Measurements from ENCODE around the gene KIF17. TPM values are rescaled to one million over a fixed set of nuclear protein-coding genes. Genes with fewer than 3 reads are reported as not detected.

Gene KIF17
- total RNA-seq, 1 experiment from 2014 or later, result 5.1 TPM

- Mint-ChIP-seq H3K4me3 (no peak overlapping the region), H3K27me3 (ENCODE audit: low read depth) (no peaks in the 10 kb centered on the region; the same call in none of the 2 replicates), H3K9me3 (no peaks in the 10 kb centered on the region), H3K36me3 (ENCODE audit: insufficient read depth in 1 of 3, low read depth in 3 of 3) (peaks cover 0 to 8% (median 2%) of the 10 kb centered on the region in 3 experiments; a peak in 3 of 7 replicates), H3K4me1 (peaks cover 3% of the 10 kb centered on the region in 2 experiments; a peak in 2 of 4 replicates), H3K27ac (no peak overlapping the region)
- Histone ChIP-seq H3K4me2 (ENCODE audit: insufficient read depth, insufficient read length, low read length) (no peak overlapping the region), H3K79me1 (ENCODE audit: insufficient read depth, low read depth, low read length, poor library complexity, severe bottlenecking) (no peaks in the 10 kb centered on the region), H2BK15ac (ENCODE audit: low read depth, low read length) (no peak overlapping the region), H3K23ac (ENCODE audit: insufficient read length, low read depth, low read length) (no peak overlapping the region), H2AK5ac (ENCODE audit: insufficient read length, low read length) (no peak overlapping the region), H2AFZ (ENCODE audit: low read length) (no peak overlapping the region), H3K4me1 (ENCODE audit: insufficient read depth, low read length) (no peaks in the 10 kb centered on the region), H3K27me3 (ENCODE audit: insufficient read depth, low read length) (no peaks in the 10 kb centered on the region), H3K27ac (ENCODE audit: insufficient read length, low read depth, low read length) (no peak overlapping the region), H3K56ac (ENCODE audit: insufficient read length, low read depth, low read length) (no peak overlapping the region), H3K23me2 (ENCODE audit: insufficient read length, low read depth, low read length, poor library complexity, severe bottlenecking) (no peaks in the 10 kb centered on the region), H4K8ac (replicated peaks; ENCODE audit: insufficient read length, low read depth, low read length) (no peak overlapping the region), H3K9ac (ENCODE audit: extremely low read depth, insufficient read length, low read length) (no peak overlapping the region), H3K79me2 (ENCODE audit: insufficient read depth, low read length) (no peaks in the 10 kb centered on the region), H3K14ac (ENCODE audit: insufficient read depth, low read length) (no peak overlapping the region), H2BK120ac (ENCODE audit: low read depth, low read length, poor library complexity, severe bottlenecking) (no peak overlapping the region), H2BK20ac (ENCODE audit: low read depth, low read length, poor library complexity, severe bottlenecking) (no peak overlapping the region), H4K20me1 (ENCODE audit: control insufficient read depth, insufficient read depth, insufficient read length) (no peaks in the 10 kb centered on the region), H3T11ph (ENCODE audit: low read length) (no peak overlapping the region), H2BK5ac (ENCODE audit: insufficient read length, low read length) (no peak overlapping the region), H3K18ac (ENCODE audit: insufficient read length, low read depth, low read length) (no peak overlapping the region), H3K4ac (ENCODE audit: low read depth, low read length) (no peak overlapping the region), H4K5ac (ENCODE audit: insufficient read length, low read depth, low read length) (no peak overlapping the region), H4K91ac (ENCODE audit: insufficient read length, low read depth, low read length) (no peak overlapping the region), H2BK12ac (ENCODE audit: insufficient read length, low read depth, low read length) (no peak overlapping the region), H3K9me3 (ENCODE audit: control insufficient read depth, low read depth, low read length) (no peaks in the 10 kb centered on the region)
- TF ChIP-seq, protein P1, sequence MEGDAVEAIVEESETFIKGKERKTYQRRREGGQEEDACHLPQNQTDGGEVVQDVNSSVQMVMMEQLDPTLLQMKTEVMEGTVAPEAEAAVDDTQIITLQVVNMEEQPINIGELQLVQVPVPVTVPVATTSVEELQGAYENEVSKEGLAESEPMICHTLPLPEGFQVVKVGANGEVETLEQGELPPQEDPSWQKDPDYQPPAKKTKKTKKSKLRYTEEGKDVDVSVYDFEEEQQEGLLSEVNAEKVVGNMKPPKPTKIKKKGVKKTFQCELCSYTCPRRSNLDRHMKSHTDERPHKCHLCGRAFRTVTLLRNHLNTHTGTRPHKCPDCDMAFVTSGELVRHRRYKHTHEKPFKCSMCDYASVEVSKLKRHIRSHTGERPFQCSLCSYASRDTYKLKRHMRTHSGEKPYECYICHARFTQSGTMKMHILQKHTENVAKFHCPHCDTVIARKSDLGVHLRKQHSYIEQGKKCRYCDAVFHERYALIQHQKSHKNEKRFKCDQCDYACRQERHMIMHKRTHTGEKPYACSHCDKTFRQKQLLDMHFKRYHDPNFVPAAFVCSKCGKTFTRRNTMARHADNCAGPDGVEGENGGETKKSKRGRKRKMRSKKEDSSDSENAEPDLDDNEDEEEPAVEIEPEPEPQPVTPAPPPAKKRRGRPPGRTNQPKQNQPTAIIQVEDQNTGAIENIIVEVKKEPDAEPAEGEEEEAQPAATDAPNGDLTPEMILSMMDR (conservative IDR thresholded peaks at IDR 0.05), result no peak
- no CpG with 5 or more reads among the region's 3 CpGs for WGBS (ENCODE audit: extremely low coverage, insufficient read length, low lambda C conversion rate)
- no peak for DNase-seq
Observed at GRCh38 chr1:20689645-20690056, 28.2 kb downstream of the KIF17 start.

Data from H9 (cell line).